WTC11 (cell line): Measurements from ENCODE around the gene ZBTB47. TPM values are rescaled to one million over a fixed set of nuclear protein-coding genes. Genes with fewer than 3 reads are reported as not detected.

ENCODE experiments used
- ATAC-seq: fragments of 200-7000 bp; cut with Tn5 transposase; 2 replicates; pipeline ENCODE4 v1.10.0; 2021; ENCODE audit warnings: mild to moderate bottlenecking, moderate library complexity
- CTCF ChIA-PET: fragments of 300-600 bp; sonication (Branson Sonifier 250); formaldehyde crosslinking; loops from one replicate; lab custom pipeline; 2021; ENCODE audit warnings: antibody characterized with exemption; lab: Charles Lee
- POLR2A ChIA-PET: fragments of 350-600 bp; sonication (Branson Sonifier 250); formaldehyde crosslinking; loops from one replicate; lab custom pipeline; 2021; ENCODE audit warnings: antibody characterized with exemption; lab: Charles Lee
- DNase-seq: peaks from one replicate; pipeline ENCODE4 v3.0.0; 2021; ENCODE audit warnings: low spot score
- H3K27ac Mint-ChIP-seq: 2 replicates; pipeline ENCODE4 v1.8.0; 2021; ENCODE audit warnings: mixed read lengths
- H3K27me3 Mint-ChIP-seq: 2 replicates; pipeline ENCODE4 v1.8.0; 2021; ENCODE audit warnings: low read depth, mild to moderate bottlenecking, moderate library complexity, mixed read lengths
- H3K36me3 Mint-ChIP-seq: 2 replicates; pipeline ENCODE4 v1.8.0; 2021; ENCODE audit warnings: mixed read lengths
- H3K4me1 Mint-ChIP-seq: 2 replicates; pipeline ENCODE4 v1.8.0; 2022; ENCODE audit warnings: mixed read lengths
- H3K4me3 Mint-ChIP-seq: 2 replicates; pipeline ENCODE4 v1.8.0; 2021; ENCODE audit warnings: mild to moderate bottlenecking, moderate library complexity, mixed read lengths
- H3K9me3 Mint-ChIP-seq: 2 replicates; pipeline ENCODE4 v1.8.0; 2021; ENCODE audit warnings: mixed read lengths
- EMX1 ChIP-seq: fragments of 250-450 bp; sonication (Bioruptor Pico); IDR thresholded peaks from 2 replicates; pipeline ENCODE4 v1.8.0; 2021; ENCODE audit warnings: mild to moderate bottlenecking
- ESRRA ChIP-seq: sonication (generic); formaldehyde crosslinking; IDR thresholded peaks from 2 replicates; pipeline ENCODE4 v1.8.1; 2022; ENCODE audit warnings: mild to moderate bottlenecking, missing genetic modification reagents, borderline replicate concordance
- ETV6 ChIP-seq: sonication (generic); formaldehyde crosslinking; IDR thresholded peaks from 2 replicates; pipeline ENCODE4 v1.8.1; 2022; ENCODE audit warnings: mild to moderate bottlenecking, missing genetic modification reagents
- FOXP1 ChIP-seq: sonication (generic); formaldehyde crosslinking; IDR thresholded peaks from 2 replicates; pipeline ENCODE4 v1.8.0; 2022; ENCODE audit warnings: missing genetic modification reagents, mild to moderate bottlenecking, moderate library complexity, borderline replicate concordance
- GABPB1 ChIP-seq: sonication (generic); formaldehyde crosslinking; IDR thresholded peaks from 2 replicates; pipeline ENCODE4 v1.8.1; 2023; ENCODE audit warnings: mild to moderate bottlenecking, missing genetic modification reagents
- HMGA2 ChIP-seq: fragments of 250-450 bp; sonication (Bioruptor Pico); IDR thresholded peaks from 2 replicates; pipeline ENCODE4 v1.4.0; 2021; ENCODE audit warnings: mild to moderate bottlenecking, moderate library complexity
- KAT7 ChIP-seq: sonication (generic); formaldehyde crosslinking; IDR thresholded peaks from 2 replicates; pipeline ENCODE4 v1.8.1; 2023; ENCODE audit warnings: missing genetic modification reagents, mild to moderate bottlenecking, borderline replicate concordance
- NFYB ChIP-seq: sonication (generic); formaldehyde crosslinking; conservative IDR thresholded peaks from 2 replicates; pipeline ENCODE4 v1.8.0; 2022; ENCODE audit warnings: low read depth, missing genetic modification reagents
- NR1H2 ChIP-seq: sonication (generic); formaldehyde crosslinking; IDR thresholded peaks from 2 replicates; pipeline ENCODE4 v1.9.0; 2021; ENCODE audit warnings: mild to moderate bottlenecking, moderate library complexity, missing genetic modification reagents
- TCF7 ChIP-seq: sonication (generic); formaldehyde crosslinking; IDR thresholded peaks from 2 replicates; pipeline ENCODE4 v1.8.0; 2022; ENCODE audit warnings: mild to moderate bottlenecking, low read depth, missing genetic modification reagents, moderate library complexity
- ZNF138 ChIP-seq: sonication (generic); formaldehyde crosslinking; conservative IDR thresholded peaks from 2 replicates; pipeline ENCODE4 v1.8.1; 2022; ENCODE audit warnings: mild to moderate bottlenecking, moderate library complexity, missing genetic modification reagents
- ZNF263 ChIP-seq: sonication (generic); formaldehyde crosslinking; IDR thresholded peaks from 2 replicates; pipeline ENCODE4 v1.8.1; 2022; ENCODE audit warnings: low read depth, mild to moderate bottlenecking, moderate library complexity, missing genetic modification reagents
- ZNF317 ChIP-seq: sonication (generic); formaldehyde crosslinking; IDR thresholded peaks from 2 replicates; pipeline ENCODE4 v1.8.1; 2023; ENCODE audit warnings: low read depth, mild to moderate bottlenecking, moderate library complexity, missing genetic modification reagents, borderline replicate concordance
- ZNF396 ChIP-seq: fragments of 250-450 bp; sonication (Bioruptor Pico); IDR thresholded peaks from 2 replicates; pipeline ENCODE4 v1.8.0; 2021; ENCODE audit warnings: mild to moderate bottlenecking, moderate library complexity, borderline replicate concordance
- ZNF671 ChIP-seq: fragments of 250-450 bp; sonication (Bioruptor Pico); IDR thresholded peaks from 2 replicates; pipeline ENCODE4 v1.8.0; 2021; ENCODE audit warnings: mild to moderate bottlenecking
- total RNA-seq: library from RNA; stranded (reverse); gene quantifications from 3 replicates; pipeline ENCODE4 v1.2.3, GENCODE V29; 2021
- TF ChIP-seq, protein P1 (sequence below): fragments of 250-450 bp; sonication (Bioruptor Pico); IDR thresholded peaks from 2 replicates; pipeline ENCODE4 v1.9.0; 2021; ENCODE audit warnings: mild to moderate bottlenecking
- TF ChIP-seq, protein P2 (sequence below): sonication (generic); formaldehyde crosslinking; IDR thresholded peaks from 2 replicates; pipeline ENCODE4 v1.8.0; 2023; ENCODE audit warnings: mild to moderate bottlenecking, missing genetic modification reagents
- TF ChIP-seq, protein P3 (sequence below): sonication (generic); formaldehyde crosslinking; IDR thresholded peaks from 2 replicates; pipeline ENCODE4 v1.8.0; 2023; ENCODE audit warnings: missing genetic modification reagents
- TF ChIP-seq, protein P4 (sequence below): sonication (generic); formaldehyde crosslinking; IDR thresholded peaks from 2 replicates; pipeline ENCODE4 v1.8.1; 2022; ENCODE audit warnings: mild to moderate bottlenecking, missing genetic modification reagents, moderate library complexity, borderline replicate concordance
- TF ChIP-seq, protein P5 (sequence below): sonication (generic); formaldehyde crosslinking; IDR thresholded peaks from 2 replicates; pipeline ENCODE4 v1.8.1; 2023; ENCODE audit warnings: mild to moderate bottlenecking, missing genetic modification reagents
- TF ChIP-seq, protein P6 (sequence below): fragments of 250-450 bp; sonication (Bioruptor Pico); IDR thresholded peaks from 2 replicates; pipeline ENCODE4 v1.8.0; 2021; ENCODE audit warnings: mild to moderate bottlenecking
- TF ChIP-seq, protein P7 (sequence below): sonication (generic); formaldehyde crosslinking; IDR thresholded peaks from 2 replicates; pipeline ENCODE4 v1.8.1; 2023; ENCODE audit warnings: mild to moderate bottlenecking, missing genetic modification reagents, moderate library complexity

ZBTB47 gene
- total RNA-seq, 1 experiment from 2014 or later: 5.2 TPM

DNA sequence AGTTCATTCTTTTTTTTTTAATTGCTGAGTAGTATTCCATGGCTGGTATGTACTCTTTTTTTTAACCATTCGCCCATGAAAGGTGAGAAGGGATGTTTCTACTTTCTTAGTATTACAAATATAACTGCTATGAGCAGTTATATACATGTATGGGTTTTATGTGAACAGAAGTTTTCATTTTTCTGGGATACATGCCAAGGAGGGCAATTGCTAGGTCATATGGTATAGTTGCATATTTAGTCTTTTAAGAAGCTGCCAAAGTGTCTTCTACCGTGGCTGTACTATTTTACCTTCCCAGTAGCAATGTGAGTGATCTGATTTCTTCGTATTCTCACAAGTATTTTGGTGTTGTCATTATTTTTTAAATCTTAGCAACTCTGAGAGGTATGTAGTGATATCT lies 20.6 kb downstream of the ZBTB47 start (continued):
- TF ChIP-seq, protein P1, sequence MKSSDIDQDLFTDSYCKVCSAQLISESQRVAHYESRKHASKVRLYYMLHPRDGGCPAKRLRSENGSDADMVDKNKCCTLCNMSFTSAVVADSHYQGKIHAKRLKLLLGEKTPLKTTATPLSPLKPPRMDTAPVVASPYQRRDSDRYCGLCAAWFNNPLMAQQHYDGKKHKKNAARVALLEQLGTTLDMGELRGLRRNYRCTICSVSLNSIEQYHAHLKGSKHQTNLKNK (CRISPR knock-in tag): no peak
- no peak for TF ChIP-seq FOXP1

DNA sequence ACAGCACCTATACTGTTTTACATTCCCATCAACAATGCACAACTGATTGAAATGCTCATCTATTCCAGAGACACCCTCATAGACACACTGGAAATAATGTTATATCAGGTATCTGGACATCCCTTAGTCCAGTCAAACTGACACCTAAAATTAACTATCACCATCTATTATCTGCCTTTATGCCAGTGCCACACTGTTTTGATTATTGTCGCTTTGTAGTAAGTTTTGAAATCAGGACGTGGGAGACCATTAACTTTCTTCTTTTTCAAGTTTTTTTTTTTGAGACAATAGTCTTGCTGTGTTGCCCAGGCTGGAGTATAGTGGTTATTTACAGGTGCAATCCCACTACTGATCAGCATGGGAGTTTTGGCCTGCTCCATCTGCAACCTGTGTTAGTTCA lies 22.4 kb downstream of the ZBTB47 start:
- Mint-ChIP-seq H3K27ac (no peak overlapping the region), H3K27me3 (peaks cover 7% of the 10 kb centered on the region; the same call in 1 of the 2 replicates), H3K4me3 (no peak overlapping the region), H3K36me3 (no peaks in the 10 kb centered on the region), H3K9me3 (peaks cover 20% of the 10 kb centered on the region), H3K4me1 (no peaks in the 10 kb centered on the region)
- TF ChIP-seq HMGA2 (CRISPR knock-in tag) (no peak), TCF7 (CRISPR knock-in tag) (no peak), ZNF671 (CRISPR knock-in tag) (no peak), NR1H2 (no peak), NFYB (CRISPR knock-in tag) (no peak), GABPB1 (CRISPR knock-in tag) (no peak), ETV6 (CRISPR knock-in tag) (no peak), ZNF317 (CRISPR knock-in tag) (no peak), KAT7 (no peak), ESRRA (no peak), ZNF396 (CRISPR knock-in tag) (no peak)
- CTCF ChIA-PET: no interaction called here
- POLR2A ChIA-PET: no interaction called here
- DNase-seq (no peak), ATAC-seq (no peak)

DNA sequence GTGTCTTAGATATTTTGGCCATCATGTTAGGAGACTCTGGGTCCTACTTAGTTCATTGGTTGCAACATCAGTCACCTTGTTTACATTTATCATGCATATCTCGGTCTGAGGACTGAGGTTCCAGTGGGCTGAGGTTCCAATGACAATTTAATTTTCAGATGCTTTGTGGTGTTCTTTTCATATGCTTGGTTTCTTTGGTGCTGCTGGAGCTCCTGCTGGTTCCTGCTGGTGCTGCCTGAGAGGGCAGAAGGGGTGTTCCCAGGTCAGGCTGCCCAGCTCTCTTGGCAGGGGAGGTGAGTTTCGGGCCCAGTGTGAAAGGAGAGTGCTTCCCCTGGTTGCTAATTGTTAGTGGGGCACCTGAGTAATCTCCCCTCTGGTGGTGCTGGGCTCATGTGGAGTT lies 24.9 kb downstream of the ZBTB47 start:
- TF ChIP-seq, protein P2, sequence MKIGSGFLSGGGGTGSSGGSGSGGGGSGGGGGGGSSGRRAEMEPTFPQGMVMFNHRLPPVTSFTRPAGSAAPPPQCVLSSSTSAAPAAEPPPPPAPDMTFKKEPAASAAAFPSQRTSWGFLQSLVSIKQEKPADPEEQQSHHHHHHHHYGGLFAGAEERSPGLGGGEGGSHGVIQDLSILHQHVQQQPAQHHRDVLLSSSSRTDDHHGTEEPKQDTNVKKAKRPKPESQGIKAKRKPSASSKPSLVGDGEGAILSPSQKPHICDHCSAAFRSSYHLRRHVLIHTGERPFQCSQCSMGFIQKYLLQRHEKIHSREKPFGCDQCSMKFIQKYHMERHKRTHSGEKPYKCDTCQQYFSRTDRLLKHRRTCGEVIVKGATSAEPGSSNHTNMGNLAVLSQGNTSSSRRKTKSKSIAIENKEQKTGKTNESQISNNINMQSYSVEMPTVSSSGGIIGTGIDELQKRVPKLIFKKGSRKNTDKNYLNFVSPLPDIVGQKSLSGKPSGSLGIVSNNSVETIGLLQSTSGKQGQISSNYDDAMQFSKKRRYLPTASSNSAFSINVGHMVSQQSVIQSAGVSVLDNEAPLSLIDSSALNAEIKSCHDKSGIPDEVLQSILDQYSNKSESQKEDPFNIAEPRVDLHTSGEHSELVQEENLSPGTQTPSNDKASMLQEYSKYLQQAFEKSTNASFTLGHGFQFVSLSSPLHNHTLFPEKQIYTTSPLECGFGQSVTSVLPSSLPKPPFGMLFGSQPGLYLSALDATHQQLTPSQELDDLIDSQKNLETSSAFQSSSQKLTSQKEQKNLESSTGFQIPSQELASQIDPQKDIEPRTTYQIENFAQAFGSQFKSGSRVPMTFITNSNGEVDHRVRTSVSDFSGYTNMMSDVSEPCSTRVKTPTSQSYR: no peak
- TF ChIP-seq TCF7 (CRISPR knock-in tag) (no peak), ZNF138 (no peak), EMX1 (no peak), ESRRA (no peak), ZNF263 (no peak)
- TF ChIP-seq, protein P3, sequence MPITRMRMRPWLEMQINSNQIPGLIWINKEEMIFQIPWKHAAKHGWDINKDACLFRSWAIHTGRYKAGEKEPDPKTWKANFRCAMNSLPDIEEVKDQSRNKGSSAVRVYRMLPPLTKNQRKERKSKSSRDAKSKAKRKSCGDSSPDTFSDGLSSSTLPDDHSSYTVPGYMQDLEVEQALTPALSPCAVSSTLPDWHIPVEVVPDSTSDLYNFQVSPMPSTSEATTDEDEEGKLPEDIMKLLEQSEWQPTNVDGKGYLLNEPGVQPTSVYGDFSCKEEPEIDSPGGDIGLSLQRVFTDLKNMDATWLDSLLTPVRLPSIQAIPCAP (CRISPR knock-in tag): no peak
- TF ChIP-seq, protein P4, sequence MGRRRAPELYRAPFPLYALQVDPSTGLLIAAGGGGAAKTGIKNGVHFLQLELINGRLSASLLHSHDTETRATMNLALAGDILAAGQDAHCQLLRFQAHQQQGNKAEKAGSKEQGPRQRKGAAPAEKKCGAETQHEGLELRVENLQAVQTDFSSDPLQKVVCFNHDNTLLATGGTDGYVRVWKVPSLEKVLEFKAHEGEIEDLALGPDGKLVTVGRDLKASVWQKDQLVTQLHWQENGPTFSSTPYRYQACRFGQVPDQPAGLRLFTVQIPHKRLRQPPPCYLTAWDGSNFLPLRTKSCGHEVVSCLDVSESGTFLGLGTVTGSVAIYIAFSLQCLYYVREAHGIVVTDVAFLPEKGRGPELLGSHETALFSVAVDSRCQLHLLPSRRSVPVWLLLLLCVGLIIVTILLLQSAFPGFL: no peak
- TF ChIP-seq, protein P5, sequence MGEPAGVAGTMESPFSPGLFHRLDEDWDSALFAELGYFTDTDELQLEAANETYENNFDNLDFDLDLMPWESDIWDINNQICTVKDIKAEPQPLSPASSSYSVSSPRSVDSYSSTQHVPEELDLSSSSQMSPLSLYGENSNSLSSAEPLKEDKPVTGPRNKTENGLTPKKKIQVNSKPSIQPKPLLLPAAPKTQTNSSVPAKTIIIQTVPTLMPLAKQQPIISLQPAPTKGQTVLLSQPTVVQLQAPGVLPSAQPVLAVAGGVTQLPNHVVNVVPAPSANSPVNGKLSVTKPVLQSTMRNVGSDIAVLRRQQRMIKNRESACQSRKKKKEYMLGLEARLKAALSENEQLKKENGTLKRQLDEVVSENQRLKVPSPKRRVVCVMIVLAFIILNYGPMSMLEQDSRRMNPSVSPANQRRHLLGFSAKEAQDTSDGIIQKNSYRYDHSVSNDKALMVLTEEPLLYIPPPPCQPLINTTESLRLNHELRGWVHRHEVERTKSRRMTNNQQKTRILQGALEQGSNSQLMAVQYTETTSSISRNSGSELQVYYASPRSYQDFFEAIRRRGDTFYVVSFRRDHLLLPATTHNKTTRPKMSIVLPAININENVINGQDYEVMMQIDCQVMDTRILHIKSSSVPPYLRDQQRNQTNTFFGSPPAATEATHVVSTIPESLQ (CRISPR knock-in tag): no peak
- TF ChIP-seq, protein P6, sequence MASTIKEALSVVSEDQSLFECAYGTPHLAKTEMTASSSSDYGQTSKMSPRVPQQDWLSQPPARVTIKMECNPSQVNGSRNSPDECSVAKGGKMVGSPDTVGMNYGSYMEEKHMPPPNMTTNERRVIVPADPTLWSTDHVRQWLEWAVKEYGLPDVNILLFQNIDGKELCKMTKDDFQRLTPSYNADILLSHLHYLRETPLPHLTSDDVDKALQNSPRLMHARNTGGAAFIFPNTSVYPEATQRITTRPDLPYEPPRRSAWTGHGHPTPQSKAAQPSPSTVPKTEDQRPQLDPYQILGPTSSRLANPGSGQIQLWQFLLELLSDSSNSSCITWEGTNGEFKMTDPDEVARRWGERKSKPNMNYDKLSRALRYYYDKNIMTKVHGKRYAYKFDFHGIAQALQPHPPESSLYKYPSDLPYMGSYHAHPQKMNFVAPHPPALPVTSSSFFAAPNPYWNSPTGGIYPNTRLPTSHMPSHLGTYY (CRISPR knock-in tag): no peak
- TF ChIP-seq, protein P7, sequence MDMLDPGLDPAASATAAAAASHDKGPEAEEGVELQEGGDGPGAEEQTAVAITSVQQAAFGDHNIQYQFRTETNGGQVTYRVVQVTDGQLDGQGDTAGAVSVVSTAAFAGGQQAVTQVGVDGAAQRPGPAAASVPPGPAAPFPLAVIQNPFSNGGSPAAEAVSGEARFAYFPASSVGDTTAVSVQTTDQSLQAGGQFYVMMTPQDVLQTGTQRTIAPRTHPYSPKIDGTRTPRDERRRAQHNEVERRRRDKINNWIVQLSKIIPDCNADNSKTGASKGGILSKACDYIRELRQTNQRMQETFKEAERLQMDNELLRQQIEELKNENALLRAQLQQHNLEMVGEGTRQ (CRISPR knock-in tag): no peak
- Mint-ChIP-seq H3K27me3 (peaks cover 5% of the 10 kb centered on the region; the same call in 1 of the 2 replicates), H3K36me3 (no peaks in the 10 kb centered on the region), H3K4me1 (no peaks in the 10 kb centered on the region), H3K27ac (no peak overlapping the region), H3K9me3 (peaks cover 14% of the 10 kb centered on the region), H3K4me3 (no peak overlapping the region)
- no peak for ATAC-seq
- no peak for DNase-seq
- CTCF ChIA-PET: no interaction called here
- POLR2A ChIA-PET: no interaction called here
